HepG2 (cell line): Measurements from ENCODE around the gene ASIC3. TPM values are rescaled to one million over a fixed set of nuclear protein-coding genes. Genes with fewer than 3 reads are reported as not detected.
A peak's percentile ranks its signal among the peaks of the same experiment; 100 is the strongest.

Source experiments
- ATF7-NPFF ChIP-seq: sonication (generic); formaldehyde crosslinking; IDR thresholded peaks from 2 replicates; pipeline ENCODE4 v1.8.1; 2023; ENCODE audit warnings: mild to moderate bottlenecking, low read depth, missing genetic modification reagents, moderate library complexity
- CENPX ChIP-seq: sonication (generic); formaldehyde crosslinking; IDR thresholded peaks from 2 replicates; pipeline ENCODE4 v1.9.0; 2021; ENCODE audit warnings: mild to moderate bottlenecking, missing genetic modification reagents, moderate library complexity
- GZF1 ChIP-seq: sonication (generic); formaldehyde crosslinking; IDR thresholded peaks from 2 replicates; pipeline ENCODE4 v1.5.1; 2020; ENCODE audit warnings: mild to moderate bottlenecking, missing genetic modification reagents
- HINFP ChIP-seq: sonication (generic); formaldehyde crosslinking; IDR thresholded peaks from 2 replicates; pipeline ENCODE4 v1.4.0; 2020; ENCODE audit warnings: low read depth, mild to moderate bottlenecking, missing genetic modification reagents
- HOXA9 ChIP-seq: sonication (generic); formaldehyde crosslinking; IDR thresholded peaks from 2 replicates; pipeline ENCODE4 v1.8.1; 2022; ENCODE audit warnings: missing genetic modification reagents, mild to moderate bottlenecking, moderate library complexity, borderline replicate concordance
- MIXL1 ChIP-seq: IDR thresholded peaks from 2 replicates; pipeline ENCODE4 v1.6.1; 2016
- MNT ChIP-seq: fragments of 450-650 bp; IDR thresholded peaks from 2 replicates; pipeline ENCODE4 v1.6.1; 2016
- NAIF1 ChIP-seq: sonication (generic); formaldehyde crosslinking; IDR thresholded peaks from 2 replicates; pipeline ENCODE4 v1.5.0; 2020; ENCODE audit warnings: mild to moderate bottlenecking, missing genetic modification reagents, borderline replicate concordance
- ZBTB25 ChIP-seq: IDR thresholded peaks from 2 replicates; pipeline ENCODE4 v1.6.1; 2018; ENCODE audit warnings: missing genetic modification reagents
- ZBTB34 ChIP-seq: sonication (generic); formaldehyde crosslinking; IDR thresholded peaks from 2 replicates; pipeline ENCODE4 v1.8.0; 2022; ENCODE audit warnings: mild to moderate bottlenecking, missing genetic modification reagents
- ZNF589 ChIP-seq: sonication (generic); formaldehyde crosslinking; conservative IDR thresholded peaks from 2 replicates; pipeline ENCODE4 v1.8.0; 2022; ENCODE audit warnings: mild to moderate bottlenecking, moderate library complexity, missing genetic modification reagents
- ZNF652 ChIP-seq: IDR thresholded peaks from 2 replicates; pipeline ENCODE4 v1.6.1; 2016; ENCODE audit warnings: low read depth, borderline replicate concordance
- polyA plus RNA-seq, 8 experiments: library from polyadenylated mRNA; depleted of rRNA in 3 of 8; stranded (reverse) in 7 of 8; unstranded in 1 of 8; fragments of >200 nt; fragmentation: Illumina TruSeq in 4 of 8; extraction: Trizol in 4 of 8; gene quantifications; 2 replicates each; pipeline versions ENCODE4 v1.2.1 to v1.2.3, GENCODE V29; 2011 to 2016; ENCODE audit warnings: low read depth in 4 of 8, missing spikeins in 1 of 8, mixed read lengths in 1 of 8; ENCODE audit not compliant: insufficient read depth in 1 of 8
- total RNA-seq, 5 experiments: library from RNA; depleted of rRNA; stranded (reverse); fragments of >200 nt; fragmentation: Illumina TruSeq; extraction: Trizol; gene quantifications; 2 replicates each; pipeline ENCODE4 v1.2.3, GENCODE V29; 2016; ENCODE audit warnings: low read depth in 1 of 5

ASIC3 gene
- total and polyA plus RNA-seq, 2 of the 13 experiments (the other 11 are each of a cell fraction or from before 2014, with no cell fraction given), result 0.51 TPM; not detected in 1

GRCh38 chr7:151058781-151059366 lies 10.5 kb downstream of the ASIC3 start (continued):
- TF ChIP-seq ZBTB25 (no peak), HOXA9 (no peak), NAIF1 (peak; percentile 53; the same call in 1 of the 2 replicates), MIXL1 (0 out of 2 replicates have a peak, but pooled peaks have one; percentile 7), ATF7-NPFF (no peak; the same call in 1 of the 2 replicates), GZF1 (CRISPR knock-in tag) (peak; percentile 67; the same call in 1 of the 2 replicates), MNT (peak; percentile 34), ZNF589 (CRISPR knock-in tag) (0 out of 2 replicates have a peak, but pooled peaks have one; percentile 7), ZNF652 (CRISPR knock-in tag) (peak; percentile 83; the same call in 1 of the 2 replicates), HINFP (CRISPR knock-in tag) (no peak), CENPX (no peak), ZBTB34 (0 out of 2 replicates have a peak, but pooled peaks have one; percentile 52)
